Cardiac septum (tissue), 1 donor: ENCODE data around the gene ZMIZ1. TPM values are rescaled to one million over a fixed set of nuclear protein-coding genes. Genes with fewer than 3 reads are reported as not detected.

Experiments used
- DNase-seq: peaks from one replicate; pipeline ENCODE4 v3.0.0-alpha.2; 2020; ENCODE audit warnings: low spot score
- intact Hi-C: fragments of 100-400 bp; cut with DNase I; formaldehyde crosslinking; loops from one replicate; pipeline ENCODE4 v1.14.0; 2022
- total RNA-seq: library from RNA; stranded (reverse); fragmentation: NEBNext Ultra II Directional; extraction: Animal tissue kit (Norgen Biotek cat#: 25700); gene quantifications from one replicate; pipeline ENCODE4 v1.2.1, GENCODE V29; 2021
- donor health status: DM: no; HTN: no; CAD: no.

ZMIZ1 gene
- total RNA-seq, 1 donor from 2014 or later, result 40.7 TPM

GRCh38 chr10:79201706-79202105, 132.9 kb downstream of the ZMIZ1 start:
- intact Hi-C loops, result no loop called here
- no peak for DNase-seq

DNA sequence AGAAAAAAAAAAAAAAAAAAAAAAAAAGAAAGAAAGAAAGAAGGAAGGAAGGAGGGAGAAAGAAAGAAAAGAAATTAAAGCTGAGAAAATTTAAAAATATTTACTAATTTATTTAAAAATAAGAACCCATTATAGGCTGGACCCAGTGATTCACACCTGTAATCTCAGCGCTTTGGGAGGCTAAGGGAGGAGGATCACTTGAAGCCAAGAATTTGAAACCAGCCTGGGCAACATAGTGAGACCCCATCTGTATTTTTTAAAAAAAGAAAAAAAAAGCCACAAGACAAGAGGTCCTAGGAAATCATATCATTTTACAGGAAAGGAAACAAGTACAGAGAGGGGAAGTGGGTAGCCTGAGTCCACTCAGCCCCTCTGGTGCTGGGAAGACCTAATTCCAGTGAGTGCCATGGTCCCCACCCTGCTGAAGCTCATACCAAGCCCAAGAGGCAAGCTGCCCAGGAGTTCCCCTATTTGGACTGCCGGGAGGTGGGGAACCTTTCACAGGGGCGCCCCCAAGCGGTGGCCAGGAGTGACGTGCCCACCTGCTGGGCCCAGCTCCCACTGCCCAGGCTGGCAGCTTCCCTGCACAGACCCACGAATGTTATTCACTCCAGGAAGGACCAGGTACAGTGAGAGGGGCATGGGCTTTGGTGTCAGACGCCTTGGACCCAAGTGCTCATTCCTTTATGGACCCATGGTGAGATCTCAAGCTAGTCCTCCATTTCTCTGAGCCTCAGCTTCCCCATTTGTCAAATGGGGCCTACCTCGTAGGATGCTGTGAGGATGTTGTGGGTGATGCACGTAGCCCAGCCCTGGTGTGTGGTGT, 133.6 kb downstream of the ZMIZ1 start:
- intact Hi-C loops, result no loop called here
- no peak for DNase-seq

- intact Hi-C loops, result no loop called here
These were observed 134.4 kb downstream of the ZMIZ1 start for GRCh38 chr10:79203014-79203644.

GRCh38 chr10:79203833-79204232, 135.1 kb downstream of the ZMIZ1 start:
- no peak for DNase-seq
- intact Hi-C loops, result no loop called here

More at GRCh38 chr10:79203014-79203644, 134.4 kb downstream of the ZMIZ1 start:
- DNase-seq, result no peak

DNA sequence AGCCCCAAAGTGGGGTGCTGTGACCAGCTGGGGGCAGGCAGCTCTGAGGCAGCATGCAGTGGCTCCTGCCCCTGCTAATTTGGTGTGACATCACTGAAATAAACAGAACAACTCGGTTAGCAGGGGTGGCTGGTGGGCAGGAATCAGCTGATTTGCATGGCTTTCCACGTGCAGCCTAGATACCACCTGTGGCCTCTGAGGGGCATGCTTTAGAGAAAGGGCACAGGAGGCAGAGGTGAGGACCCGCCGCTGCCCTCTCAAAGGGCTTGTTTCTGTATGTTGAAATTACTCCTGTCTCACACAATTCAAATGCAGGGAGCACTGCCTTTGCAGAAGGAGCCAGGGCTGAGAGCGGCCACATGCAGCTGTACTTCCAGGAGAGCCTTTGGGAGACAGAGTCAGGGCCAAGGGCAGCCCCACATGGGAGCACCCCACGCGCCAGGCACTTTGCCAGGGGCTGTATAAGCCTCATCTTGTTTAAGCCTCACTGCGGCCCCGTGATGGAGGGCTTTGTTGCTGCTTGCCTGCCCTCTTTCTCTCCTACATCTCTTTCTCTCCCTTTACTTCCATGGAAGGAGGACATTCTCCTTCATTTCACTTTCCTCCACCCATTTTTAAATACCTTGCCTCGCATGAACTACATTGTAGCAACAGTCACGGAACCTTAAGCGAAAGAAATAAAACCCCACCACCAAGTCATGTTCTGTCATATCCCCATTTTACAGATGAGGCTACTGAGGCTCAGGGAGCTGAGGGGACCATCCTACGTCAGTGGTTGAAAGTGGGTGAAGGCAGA, 137.7 kb downstream of the ZMIZ1 start:
- intact Hi-C loops, result no loop called here
- no peak for DNase-seq

- intact Hi-C loops, result no loop called here
These were observed 138.3 kb downstream of the ZMIZ1 start for GRCh38 chr10:79207096-79207357.

GRCh38 chr10:79207726-79208125, 139.0 kb downstream of the ZMIZ1 start:
- intact Hi-C loops, result no loop called here
- DNase-seq, result no peak

More at GRCh38 chr10:79207096-79207357, 138.3 kb downstream of the ZMIZ1 start:
- DNase-seq, result no peak

DNA sequence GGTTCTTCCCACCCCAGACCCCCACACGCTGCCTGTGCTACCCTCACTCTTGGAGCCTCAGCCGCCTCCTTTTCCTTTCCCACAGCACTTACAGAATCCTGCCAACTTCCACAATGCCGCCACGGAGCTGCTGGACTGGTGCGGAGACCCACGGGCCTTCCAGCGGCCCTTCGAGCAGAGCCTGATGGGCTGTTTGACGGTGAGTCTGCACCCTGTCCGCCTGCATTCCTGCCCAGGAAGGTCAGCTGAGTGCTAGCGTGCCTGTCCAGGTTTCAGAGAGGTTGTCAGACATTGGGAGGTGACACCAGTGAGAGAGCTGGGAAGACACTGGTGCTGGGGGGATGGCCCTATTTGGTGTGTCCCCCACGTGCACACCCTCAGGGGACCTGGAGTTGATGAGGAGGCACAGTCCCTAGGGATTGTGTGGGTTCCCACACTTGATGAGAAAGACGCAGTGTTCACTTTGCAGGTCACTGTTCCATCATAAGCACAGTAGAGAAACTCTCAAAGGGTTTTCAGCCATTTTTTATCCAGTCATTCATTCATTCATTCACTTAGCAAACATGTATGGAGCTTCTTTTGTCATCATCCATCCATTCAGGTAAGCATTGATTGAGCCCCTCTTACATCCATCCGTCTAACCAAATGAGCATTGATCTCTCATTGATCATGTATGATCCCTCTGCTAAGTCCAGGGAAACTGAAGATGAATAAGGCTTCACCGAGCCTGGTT, 139.7 kb downstream of the ZMIZ1 start:
- DNase-seq, result no peak
- intact Hi-C loops, result no loop called here

- intact Hi-C loops, result no loop called here
- DNase-seq, result no peak
These were observed 140.6 kb downstream of the ZMIZ1 start for GRCh38 chr10:79209340-79209739.

- intact Hi-C loops, result no loop called here
- DNase-seq, result no peak
These were observed 141.1 kb downstream of the ZMIZ1 start for GRCh38 chr10:79209831-79210230.

GRCh38 chr10:79210672-79211071, 141.9 kb downstream of the ZMIZ1 start:
- DNase-seq, result no peak
- intact Hi-C loops, result no loop called here

DNA sequence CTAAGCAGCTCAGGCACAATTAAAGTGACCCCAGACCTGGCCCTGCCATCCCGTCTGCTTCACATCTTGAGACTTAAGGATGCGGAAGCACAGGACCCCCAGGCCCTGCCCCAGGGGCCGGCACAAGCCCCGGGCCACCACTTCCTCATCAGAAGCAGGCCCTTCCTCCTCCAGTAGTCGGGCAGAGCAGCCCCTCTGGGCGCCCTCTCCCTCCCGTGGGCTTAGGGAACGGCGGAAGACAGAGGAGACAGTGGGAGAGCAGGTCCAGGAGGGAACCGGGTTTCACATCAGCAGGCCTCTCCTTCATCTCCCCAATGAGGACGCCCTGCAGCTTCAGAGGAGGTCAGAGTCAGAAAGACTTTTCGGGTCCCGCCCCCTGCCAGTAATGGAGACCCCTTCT, 142.8 kb downstream of the ZMIZ1 start:
- no peak for DNase-seq
- intact Hi-C loops, result no loop called here

DNA sequence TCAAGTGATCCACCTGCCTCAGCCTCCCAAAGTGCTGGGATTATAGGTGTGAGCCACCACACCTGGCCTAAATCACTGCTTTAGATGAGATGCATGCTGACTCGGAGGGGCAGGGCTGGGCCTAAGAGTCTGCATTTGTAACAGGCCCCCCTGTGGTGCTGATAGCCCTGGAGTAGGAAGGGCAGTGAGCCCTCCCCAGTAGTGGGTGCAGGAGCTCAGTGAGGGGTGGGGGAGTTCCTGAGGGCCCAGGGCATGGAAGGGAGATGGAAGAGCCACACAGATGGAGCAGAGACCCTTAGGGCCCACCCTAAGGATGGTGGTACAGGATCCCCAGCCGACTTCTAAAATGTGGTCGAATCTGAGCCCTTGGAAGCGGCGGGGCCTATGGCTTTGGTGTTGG, 146.8 kb downstream of the ZMIZ1 start:
- DNase-seq, result no peak
- intact Hi-C loops, result no loop called here

DNA sequence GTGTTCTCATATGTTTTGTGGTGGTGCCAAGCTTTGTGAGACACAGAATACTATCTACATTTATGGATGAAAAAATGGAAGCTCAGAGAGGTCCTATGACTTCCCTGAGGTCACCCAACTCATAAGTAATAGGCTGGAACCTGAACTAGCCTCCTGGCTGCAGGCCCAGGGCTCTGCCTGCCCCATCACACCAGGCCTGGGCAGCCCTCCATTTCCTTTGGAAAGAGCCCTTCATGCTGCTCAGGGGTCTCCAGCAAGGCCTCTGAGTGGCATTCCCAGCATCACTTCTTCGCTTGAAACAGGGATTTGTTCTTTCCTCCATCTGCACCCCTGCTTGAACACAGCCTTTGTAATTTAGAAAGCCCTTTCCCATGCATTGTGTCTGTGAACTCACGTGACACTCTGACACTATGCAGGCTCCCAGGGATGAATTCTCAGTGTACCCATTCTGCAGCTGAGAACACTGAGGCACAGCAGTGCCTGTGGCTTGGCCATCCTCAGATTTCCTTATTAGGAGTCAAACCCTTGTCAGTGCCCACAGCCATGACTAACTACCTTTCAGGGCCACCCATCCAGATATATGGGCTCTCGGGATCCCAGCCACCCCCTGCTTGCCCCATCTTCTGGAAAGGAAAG, 150.7 kb downstream of the ZMIZ1 start:
- intact Hi-C loops, result no loop called here
- DNase-seq, result no peak

- intact Hi-C loops, result loop anchor here (5.0 kb wide), 1 partner anchor 127 kb away; the partner anchor contains the start of gene PPIF
- no peak for DNase-seq
These were observed 151.5 kb downstream of the ZMIZ1 start for GRCh38 chr10:79220307-79220706.

- intact Hi-C loops, result loop anchor here (2.0 to 5.0 kb wide), 2 partner anchors 21 to 126 kb away; partner anchors contain the start of gene PPIF
- DNase-seq, result peak; percentile 85
These were observed 152.6 kb downstream of the ZMIZ1 start for GRCh38 chr10:79221110-79222051.

DNA sequence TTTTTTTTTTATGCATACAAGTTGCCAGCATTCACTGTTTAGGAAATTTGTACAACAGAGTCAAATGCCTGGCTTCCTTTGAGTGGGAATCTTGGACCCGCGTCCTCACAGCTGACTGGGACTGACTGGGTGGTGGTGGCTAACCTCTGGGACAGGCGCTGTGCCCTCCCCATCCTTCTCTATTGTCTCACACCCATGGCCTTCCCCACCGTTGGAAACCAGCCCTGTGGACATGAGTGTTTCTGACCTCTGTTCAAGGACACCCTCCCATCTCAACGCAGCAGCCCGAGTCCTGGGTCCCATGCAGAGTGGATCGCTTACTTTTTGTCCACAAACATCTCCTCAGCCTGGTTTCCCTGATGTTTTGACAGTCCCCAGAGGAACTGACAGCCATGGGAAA, 153.4 kb downstream of the ZMIZ1 start:
- intact Hi-C loops, result loop anchor here (2.0 to 5.0 kb wide), 2 partner anchors 21 to 125 kb away; partner anchors contain the start of gene PPIF
- DNase-seq, result no peak
